Activated CD4-positive, alpha-beta T cell treated with anti-CD3 and anti-CD28 coated beads, Interleukin-2, Interleukin-4, amounts not matched to agents 100 ng/mL and 50 ng/mL, durations not matched to agents 16 hours and 8 hours (primary cell): ENCODE data around the gene RRAS.

Source experiments
- DNase-seq: peaks from one replicate; pipeline ENCODE4 v3.0.0-alpha.2; 2020; ENCODE audit warnings: low spot score

The RRAS gene

GRCh38 chr19:49594993-49595818, 44.7 kb downstream of the RRAS start:
- no peak for DNase-seq

- no peak for DNase-seq
Measured at GRCh38 chr19:49594157-49594992, 45.6 kb downstream of the RRAS start.

GRCh38 chr19:49593233-49594113, 46.5 kb downstream of the RRAS start:
- DNase-seq, result peak; percentile 97

- DNase-seq, result peak; percentile 18
Measured at GRCh38 chr19:49592486-49593232, 47.3 kb downstream of the RRAS start.

- peak; percentile 41 for DNase-seq
Measured at GRCh38 chr19:49591731-49592485, 48.0 kb downstream of the RRAS start.

- DNase-seq, result peak; percentile 64
Measured at GRCh38 chr19:49590971-49591730, 48.8 kb downstream of the RRAS start, which contains the start of gene PRR12. Gene PRR12 (plus strand): TSS chr19:49591182. CDS start chr19:49591655, 473 bp downstream.

- peak; percentile 97 for DNase-seq
Measured at GRCh38 chr19:49590071-49590970, 49.6 kb downstream of the RRAS start.

GRCh38 chr19:49589502-49589905, 50.4 kb downstream of the RRAS start:
- no peak for DNase-seq

- peak; percentile 17 for DNase-seq
Measured at GRCh38 chr19:49588365-49589122, 51.4 kb downstream of the RRAS start.

GRCh38 chr19:49587227-49587626, 52.7 kb downstream of the RRAS start:
- DNase-seq, result no peak
